Measurements from ENCODE around the gene EIF5AL1. TPM values are rescaled to one million over a fixed set of nuclear protein-coding genes. Genes with fewer than 3 reads are reported as not detected.

Gene EIF5AL1
- total and polyA plus RNA-seq, 2 of the 13 experiments (the other 11 are each of a cell fraction or from before 2014, with no cell fraction given) = 0.22 to 0.50 TPM

- ATAC-seq (no peak), DNase-seq (ENCODE audit: low spot score) (no peak), FAIRE-seq (no peak)
- POLR2A ChIA-PET = no interaction called here
- in situ Hi-C loops (cut with HindIII; ENCODE audit: extremely low pct_ligation_motif_present, low pct_unique_long_range_greater_than_20kb) (loop anchor here (25.0 kb wide), 1 partner anchor 376 kb away; the partner anchor contains the start of gene SFTPD), intact Hi-C loops (cut with micrococcal nuclease; ENCODE audit: unreplicated experiment) (no loop called here)
- Histone ChIP-seq H3K36me3 (replicated peaks in 1 of 2; ENCODE audit: control insufficient read depth in 1 of 2, insufficient read depth in 2 of 2, low read length in 2 of 2) (no peaks in the 10 kb centered on the region), H3K4me2 (ENCODE audit: low read depth, low read length) (no peak overlapping the region), H3K27ac (ENCODE audit: extremely low read length, insufficient read depth, low read length) (no peak overlapping the region), H3K4me1 (ENCODE audit: insufficient read depth, low read length) (peaks cover 9% of the 10 kb centered on the region; the same call in 1 of the 2 replicates), H3K4me3 (replicated peaks in 1 of 3; ENCODE audit: insufficient read depth in 1 of 3, low read depth in 2 of 3, low read length in 3 of 3) (no peak overlapping the region), H3K79me2 (ENCODE audit: insufficient read depth, low read length) (no peaks in the 10 kb centered on the region), H3K9me3 (ENCODE audit: low read length) (no peaks in the 10 kb centered on the region), H3K9ac (ENCODE audit: insufficient read depth, low read depth, low read length) (no peak overlapping the region), H3K27me3 (ENCODE audit: control insufficient read depth in 1 of 2, insufficient read depth in 2 of 2, low read length in 2 of 2) (peaks cover 1 to 27% of the 10 kb centered on the region in 2 experiments), H2AFZ (ENCODE audit: low read length) (no peak overlapping the region), H4K20me1 (ENCODE audit: insufficient read depth, low read length) (no peaks in the 10 kb centered on the region)
- CTCF ChIA-PET (ENCODE audit: low intra/inter-chr PET ratio, low total read pairs) = interaction anchor here (1.3 to 1.4 kb wide), 2 partner anchors 48 to 368 kb away, joined by 9 to 13 read pairs; no protein-coding TSS in a partner anchor
- TF ChIP-seq CCAR2 (optimal IDR thresholded peaks at IDR 0.05; ENCODE audit: low read depth, low read length) (no peak), PHB2 (IDR thresholded peaks at IDR 0.05; ENCODE audit: partially characterized antibody) (no peak)
- no TSS peak for BruUV-seq (replicated peaks)
- WGBS (ENCODE audit: low lambda C conversion rate) = 7% methylated on average over 3 of the region's 3 CpGs
Measured at GRCh38 chr10:79561257-79561656, 48.9 kb downstream of the EIF5AL1 start.

GRCh38 chr10:79562135-79562756, 49.9 kb downstream of the EIF5AL1 start:
- H3K27me3 ChIP-seq (ENCODE audit: control insufficient read depth in 1 of 2, insufficient read depth in 2 of 2, low read length in 2 of 2) = peaks cover 0 to 27% of the 10 kb centered on the region in 2 experiments; a peak in 4 of 5 replicates
- POLR2A ChIA-PET = no interaction called here
- intact Hi-C loops (cut with micrococcal nuclease; ENCODE audit: unreplicated experiment) (loop anchor here (1.0 kb wide), 2 partner anchors 47 to 367 kb away; no protein-coding TSS in a partner anchor), in situ Hi-C loops (cut with HindIII; ENCODE audit: extremely low pct_ligation_motif_present, low pct_unique_long_range_greater_than_20kb) (loop anchor here (25.0 kb wide), 1 partner anchor 375 kb away; the partner anchor contains the start of gene SFTPD)
- no peak overlapping the region for H3K27ac ChIP-seq (ENCODE audit: extremely low read length, insufficient read depth, low read length)
- no peak overlapping the region for H2AFZ ChIP-seq (ENCODE audit: low read length)
- peak overlapping the region in 1 of 3 experiments; percentile 45; a peak in 1 of 6 replicates for H3K4me3 ChIP-seq (replicated peaks in 1 of 3; ENCODE audit: insufficient read depth in 1 of 3, low read depth in 2 of 3, low read length in 3 of 3)
- H4K20me1 ChIP-seq (ENCODE audit: insufficient read depth, low read length) = no peaks in the 10 kb centered on the region
- no peaks in the 10 kb centered on the region for H3K9me3 ChIP-seq (ENCODE audit: low read length)
- H3K79me2 ChIP-seq (ENCODE audit: insufficient read depth, low read length) = no peaks in the 10 kb centered on the region
- no peak overlapping the region for H3K9ac ChIP-seq (ENCODE audit: insufficient read depth, low read depth, low read length)
- no peaks in the 10 kb centered on the region for H3K36me3 ChIP-seq (replicated peaks in 1 of 2; ENCODE audit: control insufficient read depth in 1 of 2, insufficient read depth in 2 of 2, low read length in 2 of 2)
- peaks cover 9% of the 10 kb centered on the region; the same call in 1 of the 2 replicates for H3K4me1 ChIP-seq (ENCODE audit: insufficient read depth, low read length)
- ATAC-seq (peak; percentile 95), DNase-seq (ENCODE audit: low spot score) (peak; percentile 36), FAIRE-seq (peak; percentile 79)
- WGBS (ENCODE audit: low lambda C conversion rate) = 19% methylated on average over 15 of the region's 17 CpGs
- peak overlapping the region; percentile 44; the same call in 1 of the 2 replicates for H3K4me2 ChIP-seq (ENCODE audit: low read depth, low read length)
- no TSS peak for BruUV-seq (replicated peaks)
- CTCF ChIA-PET (ENCODE audit: low intra/inter-chr PET ratio, low total read pairs) = interaction anchor here (1.3 to 1.4 kb wide), 2 partner anchors 47 to 367 kb away, joined by 9 to 13 read pairs; no protein-coding TSS in a partner anchor
- TF ChIP-seq HCFC1 (IDR thresholded peaks at IDR 0.05; ENCODE audit: low read depth, low read length) = no peak
- TF ChIP-seq, protein P1, sequence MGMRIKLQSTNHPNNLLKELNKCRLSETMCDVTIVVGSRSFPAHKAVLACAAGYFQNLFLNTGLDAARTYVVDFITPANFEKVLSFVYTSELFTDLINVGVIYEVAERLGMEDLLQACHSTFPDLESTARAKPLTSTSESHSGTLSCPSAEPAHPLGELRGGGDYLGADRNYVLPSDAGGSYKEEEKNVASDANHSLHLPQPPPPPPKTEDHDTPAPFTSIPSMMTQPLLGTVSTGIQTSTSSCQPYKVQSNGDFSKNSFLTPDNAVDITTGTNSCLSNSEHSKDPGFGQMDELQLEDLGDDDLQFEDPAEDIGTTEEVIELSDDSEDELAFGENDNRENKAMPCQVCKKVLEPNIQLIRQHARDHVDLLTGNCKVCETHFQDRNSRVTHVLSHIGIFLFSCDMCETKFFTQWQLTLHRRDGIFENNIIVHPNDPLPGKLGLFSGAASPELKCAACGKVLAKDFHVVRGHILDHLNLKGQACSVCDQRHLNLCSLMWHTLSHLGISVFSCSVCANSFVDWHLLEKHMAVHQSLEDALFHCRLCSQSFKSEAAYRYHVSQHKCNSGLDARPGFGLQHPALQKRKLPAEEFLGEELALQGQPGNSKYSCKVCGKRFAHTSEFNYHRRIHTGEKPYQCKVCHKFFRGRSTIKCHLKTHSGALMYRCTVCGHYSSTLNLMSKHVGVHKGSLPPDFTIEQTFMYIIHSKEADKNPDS (CRISPR knock-in tag; IDR thresholded peaks at IDR 0.05) = no peak
- TF ChIP-seq SMC3 (IDR thresholded peaks at IDR 0.05; ENCODE audit: low read length) = peak; percentile 75
- TF ChIP-seq, protein P2, sequence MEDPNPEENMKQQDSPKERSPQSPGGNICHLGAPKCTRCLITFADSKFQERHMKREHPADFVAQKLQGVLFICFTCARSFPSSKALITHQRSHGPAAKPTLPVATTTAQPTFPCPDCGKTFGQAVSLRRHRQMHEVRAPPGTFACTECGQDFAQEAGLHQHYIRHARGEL (CRISPR knock-in tag; IDR thresholded peaks at IDR 0.05) = no peak
- TF ChIP-seq MLLT10 (CRISPR knock-in tag; IDR thresholded peaks at IDR 0.05) = no peak
- peak; percentile 31 for TF ChIP-seq ZFP36 (IDR thresholded peaks at IDR 0.05; ENCODE audit: borderline replicate concordance, low read depth, low read length, partially characterized antibody)
- no peak for TF ChIP-seq ZSCAN29 (CRISPR knock-in tag; conservative IDR thresholded peaks at IDR 0.05)
- no peak for TF ChIP-seq ARHGAP35 (CRISPR knock-in tag; IDR thresholded peaks at IDR 0.05; ENCODE audit: borderline replicate concordance)
- peak; percentile 55 for TF ChIP-seq XRCC5 (optimal IDR thresholded peaks at IDR 0.05; ENCODE audit: low read length)
- 0 out of 2 replicates have a peak, but pooled peaks have one; percentile 27 for TF ChIP-seq ZNF691 (CRISPR knock-in tag; IDR thresholded peaks at IDR 0.05; ENCODE audit: borderline replicate concordance, low read depth)
- TF ChIP-seq STAG1 (CRISPR knock-in tag; IDR thresholded peaks at IDR 0.05) = peak; percentile 86
- no peak for TF ChIP-seq IKZF4 (CRISPR knock-in tag; IDR thresholded peaks at IDR 0.05; ENCODE audit: borderline replicate concordance, low read depth, not compliant biosample characterization)
